Omental fat pad (tissue), 4 donors: ENCODE results near the gene RAB23. TPM values are rescaled to one million over a fixed set of nuclear protein-coding genes. Genes with fewer than 3 reads are reported as not detected.
A peak's percentile ranks its signal among the peaks of the same experiment; 100 is the strongest.

Experiments used
- ATAC-seq: fragments of 150-250 bp; one replicate; pipeline ENCODE4 v1.9.1; 2016; ENCODE audit warnings: mild to moderate bottlenecking, moderate library complexity; ENCODE audit not compliant: low FRiP score
- DNase-seq: peaks from one replicate; pipeline ENCODE4 v3.0.0-alpha.2; 2019; ENCODE audit warnings: low spot score
- total RNA-seq, 4 donors: library from RNA; depleted of rRNA; stranded (reverse); fragments of >200 nt; gene quantifications; one replicate each; pipeline ENCODE4 v1.1.0, GENCODE V29; 2016
- TF ChIP-seq, protein P1 (sequence below), 3 donors: fragments of 450-650 bp; IDR thresholded peaks; one replicate each; pipeline ENCODE4 v1.5.1; 2016 to 2017; ENCODE audit warnings: antibody characterized with exemption in 3 of 3, mild to moderate bottlenecking in 3 of 3, moderate library complexity in 2 of 3

The RAB23 gene
- total RNA-seq, 4 donors from 2014 or later, result 3.0 to 10.6 (median 7.5) TPM

DNA sequence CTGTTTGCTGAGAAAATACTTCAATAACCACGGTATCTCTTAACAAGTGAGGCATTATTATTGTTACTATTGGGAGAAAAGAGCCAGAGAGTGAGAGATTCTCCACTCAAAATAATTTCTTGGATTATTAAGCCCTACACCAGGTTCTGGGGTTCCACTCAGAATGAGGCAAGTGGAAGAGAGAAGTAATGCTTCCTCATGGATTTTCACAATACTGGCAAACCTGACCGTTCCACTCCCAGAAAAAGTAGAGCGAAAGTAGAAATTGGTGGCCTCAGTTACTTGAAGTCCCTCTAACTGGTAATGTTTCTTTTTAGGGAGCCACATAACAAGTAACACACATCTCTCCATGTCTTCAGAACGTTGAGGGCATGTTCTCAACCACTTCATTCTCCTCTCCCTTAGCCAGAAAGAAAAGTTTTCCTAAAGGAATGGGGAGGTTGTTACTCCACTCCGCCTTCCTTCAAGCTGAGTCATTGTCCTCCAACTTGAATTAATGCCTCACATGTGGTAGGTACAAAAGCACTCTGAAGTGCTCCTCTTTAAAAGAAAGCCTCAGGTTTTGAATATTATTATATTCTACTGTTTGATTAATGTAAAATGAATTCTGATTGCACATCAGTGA lies 48.1 kb downstream of the RAB23 start:
- TF ChIP-seq, protein P1, sequence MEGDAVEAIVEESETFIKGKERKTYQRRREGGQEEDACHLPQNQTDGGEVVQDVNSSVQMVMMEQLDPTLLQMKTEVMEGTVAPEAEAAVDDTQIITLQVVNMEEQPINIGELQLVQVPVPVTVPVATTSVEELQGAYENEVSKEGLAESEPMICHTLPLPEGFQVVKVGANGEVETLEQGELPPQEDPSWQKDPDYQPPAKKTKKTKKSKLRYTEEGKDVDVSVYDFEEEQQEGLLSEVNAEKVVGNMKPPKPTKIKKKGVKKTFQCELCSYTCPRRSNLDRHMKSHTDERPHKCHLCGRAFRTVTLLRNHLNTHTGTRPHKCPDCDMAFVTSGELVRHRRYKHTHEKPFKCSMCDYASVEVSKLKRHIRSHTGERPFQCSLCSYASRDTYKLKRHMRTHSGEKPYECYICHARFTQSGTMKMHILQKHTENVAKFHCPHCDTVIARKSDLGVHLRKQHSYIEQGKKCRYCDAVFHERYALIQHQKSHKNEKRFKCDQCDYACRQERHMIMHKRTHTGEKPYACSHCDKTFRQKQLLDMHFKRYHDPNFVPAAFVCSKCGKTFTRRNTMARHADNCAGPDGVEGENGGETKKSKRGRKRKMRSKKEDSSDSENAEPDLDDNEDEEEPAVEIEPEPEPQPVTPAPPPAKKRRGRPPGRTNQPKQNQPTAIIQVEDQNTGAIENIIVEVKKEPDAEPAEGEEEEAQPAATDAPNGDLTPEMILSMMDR (IDR thresholded peaks at IDR 0.05), result no peak
- DNase-seq (no peak), ATAC-seq (no peak)

DNA sequence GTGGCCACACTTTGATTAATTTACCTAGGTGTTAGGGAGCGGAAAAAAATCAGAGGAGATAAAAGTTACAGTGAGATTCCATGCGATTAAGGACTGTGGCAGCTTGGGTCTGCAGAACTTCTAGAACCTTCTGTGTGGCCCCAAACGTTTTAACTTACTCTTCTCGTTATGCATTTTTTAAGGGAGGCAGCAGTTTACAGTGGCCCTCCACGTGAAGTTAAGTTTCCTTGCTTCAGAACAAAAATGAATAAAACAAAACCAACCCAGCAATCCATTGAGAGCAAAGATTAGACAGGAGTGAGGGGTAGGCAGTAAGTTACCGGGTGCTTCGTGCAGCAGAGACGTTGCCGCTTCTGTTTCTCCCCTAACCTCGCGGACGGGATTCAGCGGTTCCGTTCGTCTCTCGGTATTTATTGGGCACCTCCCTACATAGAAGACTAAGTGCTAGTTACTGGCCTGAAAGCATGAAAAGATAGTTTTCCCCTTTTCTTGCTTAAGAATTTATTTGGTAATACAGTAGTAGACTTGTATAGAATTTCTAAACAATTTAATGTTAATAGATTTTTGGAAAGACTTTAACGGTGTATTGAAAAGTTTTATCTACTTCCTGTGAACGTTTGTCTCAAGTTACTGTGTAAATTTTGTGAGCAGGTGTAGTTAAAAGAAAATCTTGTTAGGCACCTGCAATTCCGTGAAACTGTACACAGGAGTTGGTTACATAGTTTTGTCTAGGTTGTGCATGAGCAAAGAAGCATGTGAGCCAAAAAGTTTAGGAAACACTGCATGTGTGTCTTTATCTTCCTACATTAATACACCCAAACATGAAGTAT lies 48.8 kb downstream of the RAB23 start:
- no peak for DNase-seq
- TF ChIP-seq, protein P1 (IDR thresholded peaks at IDR 0.05), result no peak
- ATAC-seq, result no peak

DNA sequence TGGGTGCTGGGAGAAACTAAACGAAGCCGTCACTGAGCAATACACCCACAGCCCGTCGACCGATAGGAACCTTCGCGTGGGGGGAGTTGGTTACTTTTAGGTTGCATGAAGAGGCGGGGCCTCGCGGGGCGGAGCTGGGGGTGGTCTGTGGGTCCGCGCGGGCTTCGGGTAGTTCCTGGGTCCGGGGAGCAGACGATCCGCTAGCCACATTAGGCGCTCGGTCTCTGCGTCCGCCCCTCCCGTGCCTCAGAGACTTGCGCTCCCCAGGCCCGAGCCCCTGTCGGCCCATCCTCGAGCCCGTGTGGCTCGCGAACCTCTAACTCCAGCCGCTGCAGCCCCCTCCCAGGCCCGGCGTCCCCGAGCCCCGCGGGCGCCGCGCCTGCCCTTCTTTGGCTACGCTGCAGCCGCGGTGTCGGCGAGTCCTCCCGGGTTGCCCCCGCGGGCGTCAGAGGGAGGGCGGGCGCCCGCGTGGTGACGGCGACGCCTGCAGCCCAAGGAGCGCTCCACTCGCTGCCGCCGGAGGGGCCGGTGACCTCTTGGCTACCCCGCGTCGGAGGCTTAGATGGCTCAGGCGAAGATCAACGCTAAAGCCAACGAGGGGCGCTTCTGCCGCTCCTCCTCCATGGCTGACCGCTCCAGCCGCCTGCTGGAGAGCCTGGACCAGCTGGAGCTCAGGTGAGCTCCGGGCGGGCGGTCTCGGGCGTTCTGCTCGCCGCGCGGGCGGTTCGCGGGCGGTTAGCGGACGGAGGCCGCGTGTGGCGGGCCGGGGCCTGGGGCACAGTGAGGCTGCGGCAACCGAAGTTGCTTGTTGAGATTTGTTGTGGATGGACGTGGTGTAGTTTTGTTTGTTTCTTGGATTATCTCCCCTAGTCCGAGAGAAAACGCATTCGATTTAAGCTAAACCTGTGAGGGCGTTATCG lies 49.7 kb downstream of the RAB23 start, which contains the start of gene BAG2:
Gene BAG2 (plus strand): TSS at position 191 of the 920 bp plus-strand sequence. CDS start 372 bp downstream, at position 563.
- ATAC-seq, result peak; percentile 94
- TF ChIP-seq, protein P1 (IDR thresholded peaks at IDR 0.05), result no peak
- peak; percentile 77 for DNase-seq

DNA sequence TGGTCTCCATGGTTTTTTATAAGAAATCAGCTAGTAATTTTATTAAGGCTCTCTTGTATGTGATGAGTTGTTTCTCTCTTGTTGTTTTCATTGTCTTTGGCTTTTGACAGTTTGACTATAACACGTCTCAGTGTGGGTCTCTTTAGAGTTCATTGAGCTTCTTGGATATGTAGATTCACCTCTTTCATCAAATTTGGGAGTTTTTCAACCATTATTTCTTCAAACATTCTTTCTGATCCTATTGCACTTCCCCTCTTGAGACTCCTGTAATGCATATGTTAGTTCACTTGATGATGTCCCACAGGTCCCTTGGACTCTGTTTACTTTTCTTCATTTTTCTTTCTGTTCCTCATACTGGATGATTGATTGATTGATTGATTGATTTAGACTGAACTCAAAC lies 57.0 kb downstream of the RAB23 start:
- ATAC-seq, result no peak
- TF ChIP-seq, protein P1 (IDR thresholded peaks at IDR 0.05), result no peak
- no peak for DNase-seq

DNA sequence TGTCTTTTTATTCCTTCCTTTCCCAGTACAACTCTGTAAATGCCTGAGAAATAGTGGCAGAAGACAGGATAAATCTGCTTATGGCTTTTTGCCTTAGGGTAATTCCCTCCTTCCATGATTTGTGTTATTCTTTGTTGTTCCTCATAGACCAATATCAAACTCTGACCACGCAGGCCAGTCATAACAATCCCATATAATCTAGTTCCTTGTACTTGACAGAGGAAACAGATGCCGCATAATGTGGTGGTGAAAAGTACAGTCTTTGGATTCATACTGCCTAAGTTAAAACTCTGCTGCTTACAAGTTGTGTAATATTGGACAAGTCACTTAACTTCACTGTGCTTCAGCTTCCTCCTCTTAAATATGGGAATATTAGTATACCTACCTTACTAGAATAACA lies 58.2 kb downstream of the RAB23 start:
- TF ChIP-seq, protein P1 (IDR thresholded peaks at IDR 0.05), result no peak
- DNase-seq (no peak), ATAC-seq (no peak)

DNA sequence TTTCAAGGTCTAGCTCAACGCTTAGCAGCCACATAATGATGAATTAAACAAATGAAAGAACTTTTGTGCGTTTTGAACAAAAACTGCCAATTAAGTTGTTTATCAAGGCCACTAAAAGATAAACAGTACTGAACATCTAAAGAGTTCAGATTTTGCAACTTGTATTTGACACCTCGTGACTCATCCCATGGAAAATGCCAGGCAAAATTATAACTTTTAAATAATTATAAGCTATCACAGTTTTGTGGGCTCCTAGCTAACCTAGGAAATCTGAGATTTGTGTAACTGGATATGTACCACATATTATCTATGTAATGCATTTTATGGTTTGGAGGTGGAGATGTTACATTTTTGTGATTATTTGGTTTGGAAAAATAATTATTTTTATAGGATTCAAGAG lies 59.6 kb downstream of the RAB23 start:
- TF ChIP-seq, protein P1 (IDR thresholded peaks at IDR 0.05), result no peak
- no peak for DNase-seq
- ATAC-seq, result no peak
